Stimulated activated naive B cell treated with anti-CD40 and anti-IgM and Interleukin-4, amounts not matched to agents 10 μg/mL and 1 μg/mL and 100 μg/mL, for 72 hours (primary cell): ENCODE measurements around the gene TK1.

Experiments
- ATAC-seq, 2 donors: fragments of 150-1000 bp; cut with Tn5 transposase; replicated peaks; 2 replicates each; pipeline ENCODE4 v1.10.0; 2021; ENCODE audit warnings: moderate library complexity in 1 of 2
- DNase-seq: peaks from one replicate; pipeline ENCODE4 v3.0.0; 2021
- H3K27ac Mint-ChIP-seq: one replicate; pipeline ENCODE4 v1.8.0; 2022; ENCODE audit warnings: mild to moderate bottlenecking, mixed read lengths
- H3K27me3 Mint-ChIP-seq, 2 donors: one replicate each; pipeline ENCODE4 v1.8.0; 2022; ENCODE audit warnings: mixed read lengths in 2 of 2
- H3K36me3 Mint-ChIP-seq, 2 donors: one replicate each; pipeline ENCODE4 v1.8.0; 2022; ENCODE audit warnings: mixed read lengths in 2 of 2, mild to moderate bottlenecking in 1 of 2
- H3K4me1 Mint-ChIP-seq, 2 donors: one replicate each; pipeline ENCODE4 v1.8.0; 2022; ENCODE audit warnings: mixed read lengths in 2 of 2, mild to moderate bottlenecking in 1 of 2
- H3K4me3 Mint-ChIP-seq, 2 donors: one replicate each; pipeline ENCODE4 v1.8.0; 2022; ENCODE audit warnings: mild to moderate bottlenecking in 2 of 2, mixed read lengths in 2 of 2, moderate library complexity in 1 of 2
- H3K9me3 Mint-ChIP-seq, 2 donors: one replicate each; pipeline ENCODE4 v1.8.0; 2022; ENCODE audit warnings: mixed read lengths in 2 of 2, mild to moderate bottlenecking in 1 of 2

The TK1 gene

GRCh38 chr17:78124836-78125137, 62.1 kb downstream of the TK1 start:
- Mint-ChIP-seq H3K27me3 (no peaks in the 10 kb centered on the region), H3K9me3 (no peaks in the 10 kb centered on the region), H3K27ac (peak overlapping the region; percentile 98), H3K36me3 (peaks cover 67 to 84% of the 10 kb centered on the region in 2 donors), H3K4me3 (peak overlapping the region; percentile 95 to 97), H3K4me1 (peaks cover 75 to 92% of the 10 kb centered on the region in 2 donors)
- ATAC-seq = peak in 1 of 2 donors; percentile 0
- DNase-seq = no peak
